PC-9 (cell line): ENCODE measurements around the gene RNF40. TPM values are rescaled to one million over a fixed set of nuclear protein-coding genes. Genes with fewer than 3 reads are reported as not detected.

Source experiments
- BruUV-seq: library from RNA; stranded (reverse); fragments of 400-500 nt; replicated peaks from 2 replicates; lab custom pipeline; 2021; lab: Mats Ljungman, UMichigan
- CTCF ChIA-PET: fragments of 300-600 bp; sonication (Branson Sonifier 250); formaldehyde crosslinking; loops from one replicate; lab custom pipeline; 2022; ENCODE audit warnings: antibody characterized with exemption; lab: Charles Lee
- POLR2A ChIA-PET: fragments of 300-600 bp; sonication (Branson Sonifier 250); formaldehyde crosslinking; loops from one replicate; lab custom pipeline; 2022; ENCODE audit warnings: antibody characterized with exemption; ENCODE audit not compliant: unreplicated experiment; lab: Charles Lee
- DNase-seq, 2 experiments: peaks; one replicate each; pipeline versions ENCODE4 v3.0.0 to v3.0.0-alpha.2; 2015 to 2022; ENCODE audit warnings: mixed read lengths in 1 of 2
- H2AFZ ChIP-seq: fragments of 200-600 bp; sonication (generic); 2 replicates; pipeline ENCODE4 v1.8.1; 2017; ENCODE audit warnings: antibody characterized with exemption
- H3F3A ChIP-seq: fragments of 200-600 bp; sonication (generic); 2 replicates; pipeline ENCODE4 v1.8.1; 2017; ENCODE audit warnings: antibody characterized with exemption, mild to moderate bottlenecking, low read depth; ENCODE audit not compliant: insufficient read depth
- H3K27ac ChIP-seq: fragments of 200-600 bp; sonication (generic); 2 replicates; pipeline ENCODE4 v1.6.1; 2016; ENCODE audit warnings: mixed run types
- H3K27me3 ChIP-seq: fragments of 200-600 bp; sonication (generic); 2 replicates; pipeline ENCODE4 v1.6.1; 2016; ENCODE audit warnings: low read depth, mixed run types; ENCODE audit not compliant: insufficient read depth
- H3K36me3 ChIP-seq: fragments of 200-600 bp; sonication (generic); 2 replicates; pipeline ENCODE4 v1.6.1; 2016; ENCODE audit warnings: low read depth, mixed run types
- H3K4me1 ChIP-seq: fragments of 200-600 bp; sonication (generic); replicated peaks from 2 replicates; pipeline ENCODE4 v1.6.1; 2016; ENCODE audit warnings: mixed run types; ENCODE audit not compliant: insufficient read depth
- H3K4me2 ChIP-seq: fragments of 200-600 bp; sonication (generic); 2 replicates; pipeline ENCODE4 v1.6.1; 2017; ENCODE audit warnings: mixed run types
- H3K4me3 ChIP-seq: fragments of 200-600 bp; sonication (generic); 2 replicates; pipeline ENCODE4 v1.6.1; 2016; ENCODE audit warnings: mixed run types
- H3K79me2 ChIP-seq: fragments of 200-600 bp; sonication (generic); 2 replicates; pipeline ENCODE4 v1.6.1; 2017; ENCODE audit warnings: low read depth, mixed run types
- H3K9me2 ChIP-seq: fragments of 200-600 bp; sonication (generic); 2 replicates; pipeline ENCODE4 v1.8.1; 2017; ENCODE audit warnings: mild to moderate bottlenecking; ENCODE audit not compliant: insufficient read depth
- H3K9me3 ChIP-seq: fragments of 200-600 bp; sonication (generic); 2 replicates; pipeline ENCODE4 v1.8.1; 2016; ENCODE audit warnings: low read depth; ENCODE audit not compliant: insufficient read depth
- H4K20me1 ChIP-seq: fragments of 200-600 bp; sonication (generic); 2 replicates; pipeline ENCODE4 v1.8.1; 2017; ENCODE audit not compliant: insufficient read depth
- CTCF ChIP-seq: fragments of 200-600 bp; sonication (generic); conservative IDR thresholded peaks from 2 replicates; pipeline ENCODE4 v1.6.1; 2017; ENCODE audit warnings: mixed run types, antibody characterized with exemption, mild to moderate bottlenecking, moderate library complexity
- EZH2 ChIP-seq: fragments of 200-600 bp; sonication (generic); IDR thresholded peaks from 2 replicates; pipeline ENCODE4 v1.8.0; 2017; ENCODE audit warnings: antibody characterized with exemption, low read depth
- intact Hi-C: fragments of 100-400 bp; cut with micrococcal nuclease; formaldehyde crosslinking; loops from one replicate; pipeline ENCODE4 v1.10.0; 2022; ENCODE audit not compliant: unreplicated experiment
- total RNA-seq: library from RNA; stranded (reverse); gene quantifications from 2 replicates; pipeline ENCODE4 v1.2.3, GENCODE V29; 2021

The RNF40 gene
- total RNA-seq, 1 experiment from 2014 or later = 178 TPM

GRCh38 chr16:30755955-30756780, 6.0 kb upstream of the RNF40 start:
- Histone ChIP-seq H3K9me3 (no peaks in the 10 kb centered on the region), H3K27me3 (no peaks in the 10 kb centered on the region), H3K79me2 (peaks cover 9% of the 10 kb centered on the region), H4K20me1 (no peaks in the 10 kb centered on the region), H3K9me2 (no peaks in the 10 kb centered on the region), H3K4me1 (peaks cover 11% of the 10 kb centered on the region), H3K27ac (no peak overlapping the region), H3K4me2 (no peak overlapping the region), H3K4me3 (no peak overlapping the region), H3F3A (peaks cover 24% of the 10 kb centered on the region; the same call in 1 of the 2 replicates), H2AFZ (no peak overlapping the region), H3K36me3 (peaks cover 4% of the 10 kb centered on the region; the same call in 1 of the 2 replicates)
- ChIA-PET CTCF (no interaction called here), POLR2A (no interaction called here)
- no TSS peak for BruUV-seq
- intact Hi-C loops = no loop called here
- DNase-seq = no peak
- TF ChIP-seq CTCF (no peak), EZH2 (no peak)

DNA sequence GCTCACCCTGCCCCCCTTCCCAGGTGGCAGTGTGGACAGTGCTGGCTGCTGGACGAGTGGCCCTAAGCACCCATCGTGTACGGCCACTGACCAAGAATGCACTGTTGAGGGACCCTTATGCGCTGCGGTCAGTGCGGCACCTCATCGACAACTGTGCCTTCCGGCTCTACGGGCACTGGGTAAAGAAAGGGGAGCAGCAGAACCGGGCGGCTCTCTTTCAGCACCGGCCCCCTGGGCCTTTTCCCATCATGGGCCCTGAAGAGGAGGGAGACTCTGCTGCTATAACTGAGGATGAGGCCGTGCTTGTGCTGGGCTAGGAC, 5.4 kb upstream of the RNF40 start:
- DNase-seq = no peak
- intact Hi-C loops = no loop called here
- H3K4me3 ChIP-seq = no peak overlapping the region
- H3K4me1 ChIP-seq = peaks cover 11% of the 10 kb centered on the region
- ChIA-PET POLR2A (no interaction called here), CTCF (no interaction called here)
- H3K9me2 ChIP-seq = no peaks in the 10 kb centered on the region
- no peaks in the 10 kb centered on the region for H3K9me3 ChIP-seq
- TF ChIP-seq EZH2 (no peak), CTCF (no peak)
- no peaks in the 10 kb centered on the region for H4K20me1 ChIP-seq
- H3K27me3 ChIP-seq = no peaks in the 10 kb centered on the region
- no peak overlapping the region for H3K27ac ChIP-seq
- H3K4me2 ChIP-seq = no peak overlapping the region
- H3K79me2 ChIP-seq = peaks cover 9% of the 10 kb centered on the region
- H3K36me3 ChIP-seq = no peaks in the 10 kb centered on the region
- no TSS peak for BruUV-seq
- no peak overlapping the region for H2AFZ ChIP-seq
- peaks cover 29% of the 10 kb centered on the region; the same call in 1 of the 2 replicates for H3F3A ChIP-seq

DNA sequence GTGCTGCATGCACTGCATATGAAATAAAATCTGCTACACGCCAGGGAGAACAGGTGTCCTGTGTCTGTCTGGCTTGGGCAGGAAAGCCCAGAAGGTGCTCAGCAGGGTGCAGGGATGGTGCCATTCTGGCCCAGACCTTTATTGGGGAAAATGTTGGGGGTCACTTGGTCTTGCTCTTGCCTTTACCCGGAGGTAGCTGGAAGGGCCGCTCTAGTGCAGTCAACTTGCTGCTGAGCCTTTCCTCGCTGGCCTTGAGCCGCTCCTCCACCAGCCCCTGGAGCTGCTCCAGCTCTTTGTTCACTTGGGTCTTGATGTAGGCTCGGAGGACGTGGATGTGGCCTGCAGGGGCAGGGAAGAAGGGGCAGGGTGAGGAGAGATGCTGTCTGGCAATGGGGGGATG, 4.8 kb upstream of the RNF40 start:
- no peak overlapping the region for H3K4me3 ChIP-seq
- BruUV-seq = no TSS peak
- no peaks in the 10 kb centered on the region for H3K9me2 ChIP-seq
- DNase-seq = no peak
- POLR2A ChIA-PET = interaction anchor here (0.7 kb wide), 2 partner anchors 163 to 264 kb away, joined by 8 to 36 read pairs; no protein-coding TSS in a partner anchor
- no peaks in the 10 kb centered on the region for H3K9me3 ChIP-seq
- no peaks in the 10 kb centered on the region for H3K36me3 ChIP-seq
- peaks cover 10% of the 10 kb centered on the region for H3K79me2 ChIP-seq
- H3K27ac ChIP-seq = no peak overlapping the region
- CTCF ChIA-PET = interaction anchor here (0.7 kb wide), 1 partner anchor 190 kb away, joined by 3 read pairs; no protein-coding TSS in a partner anchor
- H3K4me1 ChIP-seq = peaks cover 11% of the 10 kb centered on the region
- H4K20me1 ChIP-seq = no peaks in the 10 kb centered on the region
- H2AFZ ChIP-seq = no peak overlapping the region
- H3K27me3 ChIP-seq = no peaks in the 10 kb centered on the region
- TF ChIP-seq EZH2 = no peak
- no peak for TF ChIP-seq CTCF
- intact Hi-C loops = no loop called here
- H3K4me2 ChIP-seq = no peak overlapping the region
- H3F3A ChIP-seq = peaks cover 29% of the 10 kb centered on the region; the same call in 1 of the 2 replicates
